HG03103 (cell line): ENCODE results near the gene DNER.
"Not testable (repeated sequence)": the region's sequence is repeated elsewhere in the genome, so short reads cannot be mapped to it uniquely, and the experiment has no call there.

Experiments used
- ATAC-seq: cut with Tn5 transposase; IDR thresholded peaks from one replicate; pipeline ENCODE4 v1.9.1; 2021; ENCODE audit warnings: low read depth; ENCODE audit not compliant: unreplicated experiment

The DNER gene

GRCh38 chr2:229371086-229371485, 343.3 kb downstream of the DNER start:
- no peak for ATAC-seq

DNA sequence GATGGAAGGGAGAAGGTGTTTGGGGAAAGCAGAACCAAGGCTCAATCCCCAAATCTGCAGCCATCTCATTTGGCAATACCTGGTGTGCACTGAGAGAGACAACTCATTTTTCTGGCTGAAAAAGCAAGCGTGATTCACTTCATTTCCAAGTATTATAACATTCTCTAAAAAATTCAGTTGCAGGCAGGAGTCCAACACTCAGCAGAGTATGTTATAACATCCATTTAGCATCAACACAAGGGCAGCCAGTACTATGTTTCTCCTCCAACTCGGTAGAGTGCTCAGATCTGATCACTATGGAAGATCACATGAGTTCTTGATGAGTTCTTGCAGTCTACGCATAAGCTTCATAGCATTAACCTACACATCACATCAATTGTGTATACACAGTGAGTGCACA, 343.8 kb downstream of the DNER start:
- ATAC-seq, result no peak

DNA sequence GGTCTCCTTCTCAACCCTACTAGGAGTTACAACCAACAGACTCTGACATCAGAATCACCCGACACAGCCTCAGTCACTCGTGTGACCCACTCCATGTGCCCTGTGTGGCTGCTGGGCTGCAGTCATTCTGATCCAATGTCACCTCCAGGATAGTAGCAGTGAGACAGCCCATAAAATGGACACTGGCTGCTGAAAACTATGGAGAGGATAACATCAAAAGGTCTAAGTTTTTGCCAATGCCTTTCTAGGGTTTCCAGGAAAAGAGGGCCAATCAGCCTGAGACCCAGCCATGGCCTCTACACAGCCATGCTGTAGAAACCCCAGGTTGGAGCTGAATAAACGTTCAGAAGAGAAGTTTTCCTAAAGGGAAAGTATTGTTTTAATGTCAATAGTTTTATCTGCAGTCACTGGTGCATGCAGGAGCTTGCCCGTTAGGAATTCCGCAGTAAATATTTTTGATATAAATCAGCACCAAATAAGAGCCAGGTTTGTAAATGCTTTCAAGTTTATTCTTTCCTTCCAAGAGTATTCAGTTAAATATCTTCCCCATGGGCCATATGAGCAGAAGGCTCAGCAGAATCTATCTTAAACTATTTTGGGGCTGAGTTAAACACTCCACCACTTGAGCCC, 351.1 kb downstream of the DNER start:
- no peak for ATAC-seq

- no peak for ATAC-seq
Measured at GRCh38 chr2:229350883-229351282, 363.5 kb downstream of the DNER start.

- ATAC-seq, result no peak
Measured at GRCh38 chr2:229350117-229350805, 364.1 kb downstream of the DNER start.

DNA sequence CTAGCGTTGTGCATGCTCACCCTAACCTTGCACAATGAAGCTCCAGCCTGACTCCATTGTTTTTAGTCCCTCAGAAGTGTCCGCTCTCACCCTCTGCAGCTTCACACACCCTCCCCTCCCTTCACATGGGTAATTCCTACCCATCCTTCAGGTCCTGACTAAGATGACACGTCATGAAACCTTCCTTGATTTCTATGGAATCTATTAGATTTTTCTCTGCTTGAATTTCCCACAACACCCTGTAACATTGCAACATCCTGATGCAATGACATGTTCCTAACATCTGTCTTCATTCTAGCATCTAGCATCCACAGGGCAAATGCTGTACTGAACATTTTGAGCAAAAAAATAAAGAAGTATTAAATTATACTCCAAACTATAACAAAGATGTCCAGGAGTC, 366.2 kb downstream of the DNER start:
- no peak for ATAC-seq

DNA sequence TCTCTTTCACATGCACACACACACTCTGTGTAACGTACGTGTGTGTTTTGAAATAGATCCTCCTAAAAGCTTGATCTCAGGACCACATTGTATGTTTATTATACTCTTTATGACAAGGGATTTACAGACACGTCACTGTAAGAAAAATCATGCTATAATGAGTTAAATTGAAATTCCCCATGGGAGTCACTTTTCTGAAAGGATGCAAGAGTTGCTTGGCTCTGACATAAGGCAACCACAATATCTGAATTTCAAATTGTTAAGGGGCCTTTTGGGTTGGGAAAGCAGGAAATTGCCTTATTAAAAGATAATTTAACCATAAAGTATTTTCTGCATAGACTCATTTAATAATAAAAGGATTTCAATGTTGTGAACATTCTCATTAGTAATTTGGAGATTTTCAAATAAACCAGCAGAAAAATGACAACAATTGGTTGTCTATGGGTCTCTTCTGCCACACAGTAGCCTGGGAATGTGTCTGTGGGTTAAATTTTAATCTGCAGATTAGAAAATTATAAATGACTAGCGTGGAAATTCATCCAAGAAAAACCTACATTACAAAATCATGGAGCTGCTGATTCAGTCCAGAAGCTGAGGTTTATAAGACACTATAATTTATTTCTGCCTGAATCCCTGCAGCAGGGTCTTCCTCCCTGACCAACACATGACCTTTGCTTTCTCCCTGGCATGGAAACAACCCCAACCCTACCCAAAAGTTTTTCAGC, 367.4 kb downstream of the DNER start:
- no peak for ATAC-seq

- ATAC-seq, result no peak
Measured at GRCh38 chr2:229344955-229345354, 369.4 kb downstream of the DNER start.

DNA sequence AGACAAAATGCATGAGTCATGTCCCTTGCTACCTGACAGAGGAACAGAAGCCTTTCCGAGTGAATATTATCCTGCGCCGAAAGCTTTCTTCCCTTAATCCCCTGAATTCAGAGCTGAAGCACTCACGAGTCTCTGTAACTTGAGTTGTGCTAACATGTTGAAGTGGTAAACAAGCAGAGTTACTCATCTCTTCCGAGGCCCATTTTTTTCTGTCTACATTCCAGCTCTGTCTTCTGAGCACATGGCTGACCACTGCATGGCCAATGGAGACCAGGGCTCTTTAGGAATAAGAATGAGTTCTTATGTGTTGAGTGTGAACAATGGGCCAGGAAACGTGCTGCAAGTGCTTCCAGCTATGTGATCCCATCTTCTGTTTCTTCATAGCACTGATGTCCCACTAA, 370.2 kb downstream of the DNER start:
- ATAC-seq, result no peak

- no peak for ATAC-seq
Measured at GRCh38 chr2:229343661-229344060, 370.7 kb downstream of the DNER start.

- ATAC-seq, result no peak
Measured at GRCh38 chr2:229342376-229342775, 372.0 kb downstream of the DNER start.

DNA sequence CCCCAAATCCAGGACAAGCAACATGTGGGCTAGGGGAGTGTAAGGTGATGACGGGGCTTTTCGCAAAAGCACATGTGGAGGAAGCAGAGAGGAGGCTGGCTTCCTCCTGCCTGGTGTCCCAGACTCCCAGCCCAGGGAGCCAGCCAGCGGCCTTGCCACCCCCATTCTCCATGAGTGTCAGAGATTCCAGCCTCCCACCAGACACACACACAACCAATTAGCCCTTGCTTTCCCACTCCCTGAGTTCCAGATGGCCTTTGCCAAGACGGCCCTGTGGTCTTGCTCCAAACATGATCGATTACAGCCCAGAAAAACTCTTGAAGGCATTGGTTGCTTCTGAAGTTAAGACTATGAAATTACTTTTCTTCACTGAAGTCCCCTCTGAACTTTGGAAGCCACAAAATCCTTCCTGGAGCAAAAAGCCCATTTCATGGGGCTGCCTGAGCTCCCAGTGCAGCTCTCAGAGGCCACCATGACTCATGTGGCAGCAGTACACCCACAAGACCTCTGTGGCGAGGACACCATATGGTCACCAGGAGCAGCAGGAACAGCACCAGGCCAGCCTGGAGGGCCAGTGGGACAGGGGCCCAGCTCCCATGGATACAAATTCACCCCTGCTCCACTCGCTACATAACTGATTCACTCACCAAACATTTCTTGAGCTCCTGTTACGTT, 374.1 kb downstream of the DNER start:
- ATAC-seq, result no peak

DNA sequence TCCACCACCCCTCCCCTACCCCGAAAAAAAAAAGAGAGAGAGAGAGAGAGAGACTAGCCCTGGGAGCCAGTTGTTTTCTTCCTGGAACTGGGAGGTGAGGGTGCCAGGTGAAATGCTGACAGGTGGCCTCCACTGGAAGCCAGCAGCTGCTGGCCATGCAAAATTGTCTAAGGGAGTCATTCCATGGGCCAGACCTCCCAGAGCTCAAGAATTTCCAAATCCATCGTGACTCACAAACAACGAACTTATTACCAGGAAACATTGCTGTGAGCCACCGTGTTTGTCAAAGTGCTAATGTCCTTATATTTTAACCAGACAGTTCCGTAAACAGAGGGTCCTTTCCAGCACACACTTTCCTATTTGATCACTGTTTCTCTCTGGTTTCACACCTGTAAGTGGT, 374.7 kb downstream of the DNER start:
- no peak for ATAC-seq

- not testable (repeated sequence) for ATAC-seq
Measured at GRCh38 chr2:229339171-229339570, 375.2 kb downstream of the DNER start.

DNA sequence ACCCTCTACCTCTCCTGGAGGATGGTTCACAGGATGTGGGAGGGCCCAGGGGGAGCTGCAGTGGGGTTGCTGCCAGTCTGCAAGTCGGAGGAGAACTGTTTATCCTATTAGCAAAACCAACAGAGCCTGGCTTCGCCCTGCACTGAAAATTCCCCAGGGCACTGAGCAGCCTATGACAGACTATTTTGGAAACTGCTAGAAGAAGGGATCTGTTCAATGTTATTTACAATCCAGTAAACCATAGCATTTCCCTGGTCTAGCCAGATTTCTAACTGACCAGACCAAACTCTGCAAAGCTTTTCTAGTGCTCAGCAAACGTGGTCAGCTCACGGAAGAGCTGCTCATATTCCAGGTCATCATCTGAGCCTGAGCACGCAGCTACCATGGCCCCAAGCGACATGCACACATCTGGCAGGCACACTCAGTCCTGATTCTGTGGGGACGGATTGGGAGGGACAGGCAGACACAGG, 378.4 kb downstream of the DNER start:
- no peak for ATAC-seq

DNA sequence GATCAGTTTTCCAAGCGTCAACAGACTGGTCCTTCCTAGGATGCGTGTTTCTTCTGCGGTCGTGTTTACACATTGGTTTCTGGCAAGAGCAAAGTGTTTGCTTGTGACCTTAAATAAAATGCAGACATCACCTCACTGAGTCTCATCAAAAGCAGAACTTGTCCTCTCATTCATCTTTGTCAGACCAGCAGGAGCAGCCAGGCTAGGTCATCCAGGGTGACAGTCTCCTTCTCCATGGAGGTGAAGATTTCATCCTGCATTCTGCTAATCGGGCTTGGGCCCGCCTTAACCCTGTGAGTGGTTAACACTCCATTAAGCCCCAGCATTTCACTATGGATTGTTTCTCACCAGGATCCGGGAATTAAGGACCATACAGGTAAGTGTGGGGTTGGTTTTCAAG, 379.0 kb downstream of the DNER start:
- ATAC-seq, result no peak

- no peak for ATAC-seq
Measured at GRCh38 chr2:229330952-229331351, 383.4 kb downstream of the DNER start.

DNA sequence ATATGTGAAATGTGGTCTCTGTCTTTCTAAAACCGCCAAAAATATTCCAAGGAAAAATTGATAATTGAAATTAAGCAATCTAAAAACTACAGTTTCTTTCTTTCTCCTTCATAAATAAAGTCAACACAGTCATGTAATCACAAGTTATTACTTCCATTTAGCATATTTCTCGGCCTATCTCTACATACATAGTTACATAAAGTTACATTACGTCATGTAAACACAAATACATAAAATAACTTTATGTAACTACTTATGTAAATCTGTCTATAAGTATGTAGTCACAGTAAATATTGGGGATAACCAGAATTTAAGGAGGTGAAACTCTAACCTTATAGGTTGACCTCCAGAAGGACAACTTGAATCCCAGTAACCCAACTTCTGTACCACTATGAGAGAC, 394.8 kb downstream of the DNER start:
- no peak for ATAC-seq

- ATAC-seq, result no peak
Measured at GRCh38 chr2:229314117-229314516, 400.2 kb downstream of the DNER start.

GRCh38 chr2:229313591-229313990, 400.8 kb downstream of the DNER start:
- no peak for ATAC-seq
